Stimulated activated naive CD8-positive, alpha-beta T cell treated with anti-CD3 and anti-CD28 coated beads, Interleukin-15, Interleukin-2, amounts not matched to agents 100 ng/mL and 50 ng/mL, for 24 hours (primary cell): Measurements from ENCODE around the gene DSE.

Source experiments
- H3K27ac Mint-ChIP-seq: one replicate; pipeline ENCODE4 v1.8.0; 2021; ENCODE audit warnings: mild to moderate bottlenecking, mixed read lengths
- H3K27me3 Mint-ChIP-seq: one replicate; pipeline ENCODE4 v1.8.0; 2021; ENCODE audit warnings: mixed read lengths
- H3K36me3 Mint-ChIP-seq: one replicate; pipeline ENCODE4 v1.8.0; 2021; ENCODE audit warnings: low read depth, mixed read lengths
- H3K4me1 Mint-ChIP-seq: one replicate; pipeline ENCODE4 v1.8.0; 2021; ENCODE audit warnings: low read depth, mixed read lengths
- H3K4me3 Mint-ChIP-seq: one replicate; pipeline ENCODE4 v1.8.0; 2021; ENCODE audit warnings: mild to moderate bottlenecking, mixed read lengths
- H3K9me3 Mint-ChIP-seq: one replicate; pipeline ENCODE4 v1.8.0; 2021; ENCODE audit warnings: mixed read lengths

Gene DSE

DNA sequence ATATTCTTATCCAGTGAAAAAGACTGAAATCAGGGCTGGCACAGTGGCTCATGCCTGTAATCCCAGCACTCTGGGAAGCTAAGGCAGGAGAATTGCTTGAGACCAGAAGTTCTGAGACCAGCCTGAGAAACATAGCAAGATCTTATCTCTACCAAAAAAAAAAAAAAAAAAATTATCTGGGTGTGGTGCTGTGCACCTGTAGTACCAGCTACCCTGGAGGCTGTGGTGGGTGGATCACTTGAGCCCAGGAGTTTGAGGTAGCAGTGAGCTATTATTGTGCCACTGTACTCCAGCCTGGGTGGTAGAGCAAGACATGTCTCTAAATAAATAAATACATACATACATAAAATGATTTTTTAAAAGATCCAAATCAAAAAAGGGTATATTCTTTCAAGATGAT, 96.8 kb downstream of the DSE start:
- Mint-ChIP-seq H3K36me3 (no peaks in the 10 kb centered on the region), H3K27me3 (peaks cover 19% of the 10 kb centered on the region), H3K4me3 (no peak overlapping the region), H3K27ac (no peak overlapping the region), H3K9me3 (no peaks in the 10 kb centered on the region), H3K4me1 (peaks cover 33% of the 10 kb centered on the region)

DNA sequence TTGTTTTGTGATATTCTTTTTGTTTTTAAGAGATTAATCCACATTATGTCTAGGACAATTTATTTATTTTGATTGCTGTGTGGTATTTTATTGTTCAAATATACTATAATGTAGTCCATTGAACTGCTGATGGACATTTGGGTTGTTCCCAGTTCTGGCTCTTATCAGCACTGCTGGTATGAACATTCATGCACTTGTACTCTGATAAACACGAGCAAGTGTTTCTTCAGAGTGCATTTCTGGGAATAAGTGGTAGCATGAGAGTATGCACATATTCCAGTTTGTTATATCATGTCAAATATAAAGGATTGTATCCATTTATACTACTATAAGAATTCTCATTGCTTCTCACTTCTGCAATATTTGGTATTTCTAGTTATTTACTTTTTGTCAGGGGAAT, 97.5 kb downstream of the DSE start:
- H3K4me1 Mint-ChIP-seq = peaks cover 26% of the 10 kb centered on the region
- no peak overlapping the region for H3K4me3 Mint-ChIP-seq
- no peaks in the 10 kb centered on the region for H3K36me3 Mint-ChIP-seq
- H3K9me3 Mint-ChIP-seq = no peaks in the 10 kb centered on the region
- peaks cover 11% of the 10 kb centered on the region for H3K27me3 Mint-ChIP-seq
- no peak overlapping the region for H3K27ac Mint-ChIP-seq

DNA sequence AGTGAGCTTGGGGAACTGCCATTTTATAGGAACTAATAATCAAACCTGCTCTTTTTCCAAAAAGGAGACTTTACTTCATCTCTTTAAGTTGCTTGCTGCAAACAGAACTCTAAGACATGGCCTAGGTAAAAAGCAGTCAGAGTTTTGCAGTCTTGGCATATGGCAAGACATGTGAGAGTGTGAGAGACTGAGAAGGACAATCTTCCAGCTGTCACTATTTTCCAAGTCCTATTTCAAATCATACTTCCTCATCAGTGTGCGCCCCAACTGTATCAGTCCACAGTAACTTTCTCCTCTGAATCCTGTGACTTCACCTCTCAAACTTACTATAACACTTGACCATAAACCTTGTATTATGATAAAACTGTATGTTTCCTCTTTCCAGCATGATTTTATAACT, 100.8 kb downstream of the DSE start:
- peaks cover 21% of the 10 kb centered on the region for H3K4me1 Mint-ChIP-seq
- no peak overlapping the region for H3K27ac Mint-ChIP-seq
- H3K36me3 Mint-ChIP-seq = no peaks in the 10 kb centered on the region
- no peaks in the 10 kb centered on the region for H3K9me3 Mint-ChIP-seq
- H3K4me3 Mint-ChIP-seq = no peak overlapping the region
- H3K27me3 Mint-ChIP-seq = no peaks in the 10 kb centered on the region

DNA sequence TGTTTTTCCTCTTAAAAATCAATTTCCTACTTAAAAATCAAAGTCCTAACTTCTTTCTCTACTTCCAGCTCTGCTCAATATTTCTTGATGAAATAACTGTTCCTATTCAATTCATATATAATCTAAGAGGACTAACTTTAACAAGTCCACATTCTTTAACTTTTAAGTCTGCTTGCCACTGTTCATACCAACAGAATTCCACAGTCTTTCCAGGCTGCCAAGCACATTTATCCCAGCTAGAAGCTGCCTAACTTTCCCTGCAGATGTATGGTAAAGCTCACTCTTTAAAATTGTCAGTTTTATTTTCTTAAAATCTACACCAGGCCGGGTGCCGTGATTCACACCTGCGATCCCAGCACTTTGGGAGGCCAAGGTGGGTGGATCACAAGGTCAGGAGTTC, 102.0 kb downstream of the DSE start:
- Mint-ChIP-seq H3K36me3 (no peaks in the 10 kb centered on the region), H3K9me3 (no peaks in the 10 kb centered on the region), H3K4me3 (no peak overlapping the region), H3K27ac (no peak overlapping the region), H3K27me3 (no peaks in the 10 kb centered on the region), H3K4me1 (peaks cover 20% of the 10 kb centered on the region)

DNA sequence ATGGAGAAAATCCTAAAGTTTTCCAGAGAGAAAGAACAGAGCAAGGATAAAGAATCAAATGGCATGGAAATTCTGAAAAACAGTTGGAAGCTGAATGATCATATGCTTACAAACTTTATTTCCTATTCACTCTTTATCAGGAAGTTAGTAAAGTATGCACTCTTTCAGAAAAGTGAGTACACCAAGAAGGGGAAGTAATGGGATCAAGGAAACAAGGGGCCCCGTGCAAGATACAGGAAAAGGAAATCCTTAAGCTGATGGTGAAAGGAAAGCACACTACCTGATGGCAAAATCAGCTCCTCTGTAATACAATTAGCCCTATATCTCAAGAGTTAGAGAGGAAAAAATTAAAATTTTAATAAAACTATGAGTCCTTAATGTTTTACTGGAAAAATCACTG, 104.4 kb downstream of the DSE start:
- peaks cover 20% of the 10 kb centered on the region for H3K4me1 Mint-ChIP-seq
- H3K27ac Mint-ChIP-seq = no peak overlapping the region
- H3K4me3 Mint-ChIP-seq = peak overlapping the region; percentile 19
- no peaks in the 10 kb centered on the region for H3K36me3 Mint-ChIP-seq
- H3K9me3 Mint-ChIP-seq = no peaks in the 10 kb centered on the region
- no peaks in the 10 kb centered on the region for H3K27me3 Mint-ChIP-seq

DNA sequence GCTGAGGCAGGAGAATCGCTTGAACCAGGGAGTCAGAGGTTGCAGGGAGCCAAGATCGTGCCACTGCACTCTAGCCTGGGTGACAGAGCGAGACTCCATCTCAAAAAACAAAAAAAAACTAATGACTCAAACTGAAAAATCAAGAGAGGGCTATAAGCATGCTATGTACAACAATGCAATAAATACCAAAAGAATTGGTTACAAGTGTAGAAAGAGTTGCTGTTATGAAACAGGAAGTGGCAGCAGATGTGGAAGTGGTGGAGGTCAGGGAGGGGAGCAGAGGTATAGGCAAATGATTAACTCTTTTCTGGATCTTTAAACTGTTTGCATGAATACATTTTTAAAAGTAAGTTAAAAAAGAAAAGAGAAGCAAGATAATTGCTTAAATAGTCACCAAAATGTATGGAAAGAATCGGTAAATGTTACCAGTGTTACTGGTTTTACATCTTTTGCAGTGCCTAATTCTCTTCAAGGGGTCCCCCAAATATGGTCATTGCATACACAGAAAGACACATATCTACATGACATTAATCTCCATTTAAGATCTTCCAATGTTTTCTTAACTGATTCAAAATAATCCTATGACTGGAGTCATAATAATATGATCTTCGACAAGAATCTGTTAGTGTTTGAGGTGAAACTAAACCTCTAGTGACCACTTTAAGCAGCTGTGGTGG, 105.4 kb downstream of the DSE start:
- no peaks in the 10 kb centered on the region for H3K36me3 Mint-ChIP-seq
- no peaks in the 10 kb centered on the region for H3K9me3 Mint-ChIP-seq
- peaks cover 20% of the 10 kb centered on the region for H3K4me1 Mint-ChIP-seq
- no peak overlapping the region for H3K4me3 Mint-ChIP-seq
- H3K27me3 Mint-ChIP-seq = no peaks in the 10 kb centered on the region
- no peak overlapping the region for H3K27ac Mint-ChIP-seq

DNA sequence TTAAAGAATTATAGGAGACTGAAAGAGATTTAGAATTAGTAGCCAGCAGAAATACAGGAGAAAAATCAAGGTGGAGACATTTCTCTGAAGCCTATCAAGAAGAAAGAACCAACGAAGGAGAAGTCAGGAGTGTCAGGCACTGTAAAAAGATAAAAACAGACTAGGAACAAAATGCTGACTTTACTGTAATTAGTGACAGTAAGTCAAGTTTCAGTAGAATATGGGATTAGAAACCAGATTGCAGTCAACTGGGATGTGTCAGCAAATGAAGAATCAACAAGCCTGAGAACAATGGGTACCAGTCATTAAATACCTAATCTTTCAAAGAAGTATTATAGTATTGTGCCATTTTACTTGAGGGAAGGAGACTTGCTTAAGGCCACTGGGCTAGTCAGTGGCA, 112.0 kb downstream of the DSE start:
- Mint-ChIP-seq H3K4me3 (no peak overlapping the region), H3K4me1 (no peaks in the 10 kb centered on the region), H3K36me3 (no peaks in the 10 kb centered on the region), H3K27ac (no peak overlapping the region), H3K27me3 (peaks cover 3% of the 10 kb centered on the region), H3K9me3 (no peaks in the 10 kb centered on the region)

DNA sequence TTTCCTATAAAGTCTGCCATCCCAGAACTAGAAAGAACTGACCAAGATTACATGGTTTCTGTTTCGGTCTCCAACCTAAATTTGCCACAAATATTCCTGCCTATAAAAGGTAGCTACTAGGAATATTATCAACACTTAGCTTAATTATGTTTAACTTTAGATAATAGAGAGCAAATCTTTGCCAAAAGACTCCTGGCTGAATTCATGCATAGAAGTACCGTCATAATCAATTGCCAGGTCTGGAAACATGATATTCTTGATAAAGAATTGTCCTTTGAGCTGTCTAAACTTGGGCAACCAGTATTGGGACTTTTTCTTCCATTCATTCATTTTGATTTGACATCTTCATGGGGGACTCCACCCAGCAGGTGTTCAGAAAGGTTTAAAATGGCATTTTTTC, 112.9 kb downstream of the DSE start:
- peaks cover 3% of the 10 kb centered on the region for H3K27me3 Mint-ChIP-seq
- H3K4me1 Mint-ChIP-seq = no peaks in the 10 kb centered on the region
- no peak overlapping the region for H3K4me3 Mint-ChIP-seq
- H3K36me3 Mint-ChIP-seq = no peaks in the 10 kb centered on the region
- H3K27ac Mint-ChIP-seq = no peak overlapping the region
- H3K9me3 Mint-ChIP-seq = no peaks in the 10 kb centered on the region

DNA sequence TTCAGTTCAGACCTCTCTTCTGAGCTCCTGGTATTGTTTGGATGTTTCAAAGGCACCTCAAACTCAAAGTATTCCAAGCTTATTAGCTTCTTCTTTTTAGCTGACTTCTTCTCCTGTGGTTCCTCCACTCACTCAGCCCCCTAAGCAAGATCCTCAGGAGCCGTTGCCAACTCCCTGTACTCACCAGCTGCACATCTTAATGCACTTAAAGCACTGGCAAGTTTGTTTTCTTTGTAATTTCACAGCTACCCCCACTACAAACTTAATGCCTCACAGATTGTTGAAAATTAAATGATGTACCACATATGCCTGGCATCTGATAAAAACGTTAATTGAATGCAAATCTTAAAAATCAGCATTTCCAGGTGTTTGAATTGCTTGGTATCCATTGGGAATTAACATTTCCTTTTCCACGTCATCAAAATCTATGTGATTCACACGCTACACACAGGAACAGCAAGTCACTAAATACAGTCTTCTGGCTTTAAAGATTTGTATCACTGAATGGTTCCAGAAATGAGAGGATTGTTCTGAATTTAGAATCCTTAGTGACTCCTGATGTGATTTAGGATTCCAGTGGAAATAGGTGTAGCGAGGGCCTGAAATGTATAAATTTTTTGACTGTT, 114.9 kb downstream of the DSE start:
- Mint-ChIP-seq H3K36me3 (no peaks in the 10 kb centered on the region), H3K27ac (no peak overlapping the region), H3K9me3 (no peaks in the 10 kb centered on the region), H3K27me3 (peaks cover 16% of the 10 kb centered on the region), H3K4me3 (no peak overlapping the region), H3K4me1 (no peaks in the 10 kb centered on the region)

DNA sequence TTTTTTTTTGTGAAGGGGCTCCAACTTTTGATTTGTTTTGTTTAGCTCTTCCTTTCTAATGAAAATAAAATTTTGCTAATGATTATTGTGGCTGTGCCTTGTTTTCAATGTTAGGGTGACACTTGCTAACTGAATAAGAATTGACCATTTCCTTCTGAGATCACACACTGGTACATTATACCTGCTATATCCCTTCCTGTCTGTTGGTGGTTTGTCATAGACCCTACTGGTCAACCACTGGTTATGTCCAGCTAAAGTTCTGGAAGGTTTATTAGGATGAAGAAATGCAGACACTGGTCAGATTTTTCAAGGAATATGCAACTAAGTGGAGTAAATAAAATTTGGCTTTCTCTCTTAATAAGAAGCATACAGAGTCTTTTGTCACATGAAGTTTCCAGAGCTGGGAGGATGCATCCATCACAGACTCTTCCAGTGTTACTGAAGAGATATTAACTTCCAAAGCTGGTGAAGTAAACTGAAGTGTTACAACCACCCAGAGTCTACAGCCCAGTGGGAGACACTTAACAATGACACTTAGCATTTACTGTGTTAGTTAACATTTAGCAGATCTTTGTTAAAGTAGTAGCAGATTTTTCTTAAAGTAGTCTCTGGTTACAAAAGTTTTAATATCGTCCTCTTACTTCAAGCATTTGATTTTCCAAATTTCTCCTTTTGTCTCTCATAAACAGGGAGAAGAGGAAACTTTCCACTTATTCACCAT, 121.0 kb downstream of the DSE start:
- no peaks in the 10 kb centered on the region for H3K4me1 Mint-ChIP-seq
- H3K9me3 Mint-ChIP-seq = no peaks in the 10 kb centered on the region
- H3K27ac Mint-ChIP-seq = no peak overlapping the region
- H3K27me3 Mint-ChIP-seq = peaks cover 20% of the 10 kb centered on the region
- no peaks in the 10 kb centered on the region for H3K36me3 Mint-ChIP-seq
- H3K4me3 Mint-ChIP-seq = no peak overlapping the region

DNA sequence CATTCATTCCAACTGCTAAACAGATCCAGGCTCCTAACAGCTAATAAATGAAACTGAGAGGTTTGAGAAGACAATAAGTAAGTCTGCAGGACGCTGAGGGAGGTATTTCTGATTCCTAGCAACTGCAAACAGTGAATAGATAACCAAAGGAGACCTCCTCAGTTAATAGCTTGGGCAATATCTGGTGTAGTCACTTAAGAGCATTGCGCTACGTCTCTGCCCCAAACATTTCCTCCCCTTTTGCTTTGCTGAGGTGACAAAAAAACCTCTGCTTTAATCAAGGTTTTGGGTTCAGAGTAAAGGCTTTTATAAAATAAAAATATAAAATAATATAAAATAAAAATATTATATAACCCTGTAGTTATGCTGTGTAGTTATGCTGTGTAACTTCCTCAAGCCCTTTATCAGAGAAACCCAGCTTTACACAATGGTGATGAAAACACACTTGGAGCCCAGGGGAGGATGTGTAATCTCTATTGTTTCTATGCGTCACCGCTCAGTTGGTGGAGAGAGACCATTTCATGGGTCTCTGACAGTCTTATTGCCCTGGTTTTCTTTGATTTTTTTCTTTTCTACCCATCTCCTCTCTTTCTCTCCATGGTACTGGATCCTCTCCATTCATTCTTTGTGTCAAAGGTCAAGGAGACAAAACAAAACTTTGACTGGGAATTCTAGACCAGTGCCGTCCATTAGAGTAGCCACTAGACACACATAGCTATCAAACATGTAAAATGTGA, 121.8 kb downstream of the DSE start:
- Mint-ChIP-seq H3K27ac (no peak overlapping the region), H3K9me3 (no peaks in the 10 kb centered on the region), H3K27me3 (peaks cover 20% of the 10 kb centered on the region), H3K4me1 (no peaks in the 10 kb centered on the region), H3K4me3 (no peak overlapping the region), H3K36me3 (no peaks in the 10 kb centered on the region)
